H1 (cell line): Measurements from ENCODE around the gene DGAT2. TPM values are rescaled to one million over a fixed set of nuclear protein-coding genes. Genes with fewer than 3 reads are reported as not detected.

Experiments
- CTCF ChIA-PET: fragments of 300-600 bp; sonication (Branson Sonifier 250); formaldehyde crosslinking; loops from one replicate; lab custom pipeline; 2021; ENCODE audit not compliant: partially characterized antibody; lab: Charles Lee
- POLR2A ChIA-PET: fragments of 300-600 bp; sonication (Branson Sonifier 250); formaldehyde crosslinking; loops from one replicate; lab custom pipeline; 2021; ENCODE audit warnings: inconsistent platforms; ENCODE audit not compliant: partially characterized antibody; lab: Charles Lee
- DNase-seq, 2 experiments: peaks; one replicate each; pipeline versions ENCODE4 v3.0.0 to v3.0.0-alpha.2; 2010 to 2022; ENCODE audit warnings: low spot score in 2 of 2, low read depth in 1 of 2, mixed read lengths in 1 of 2
- FAIRE-seq: peaks from 2 replicates; lab custom pipeline; 2011; peaks lifted over from hg19 to GRCh38; lab: Jason Lieb, UNC
- H2AFZ ChIP-seq: 2 replicates; pipeline ENCODE4 v1.8.1; 2012; ENCODE audit warnings: low read length, inconsistent platforms
- H2AK5ac ChIP-seq: 2 replicates; pipeline ENCODE4 v1.6.1; 2013; ENCODE audit warnings: low read depth, low read length
- H2BK120ac ChIP-seq: replicated peaks from 2 replicates; pipeline ENCODE3; 2013; ENCODE audit warnings: low read depth, low read length, inconsistent platforms
- H2BK12ac ChIP-seq: 2 replicates; pipeline ENCODE4 v1.6.1; 2013; ENCODE audit warnings: low read depth, low read length
- H2BK15ac ChIP-seq: 2 replicates; pipeline ENCODE4 v1.6.1; 2013; ENCODE audit warnings: low read length
- H2BK20ac ChIP-seq: 2 replicates; pipeline ENCODE4 v1.6.1; 2013; ENCODE audit warnings: low read length
- H2BK5ac ChIP-seq: 2 replicates; pipeline ENCODE4 v1.6.1; 2013; ENCODE audit warnings: low read depth, low read length
- H3K14ac ChIP-seq: 2 replicates; pipeline ENCODE4 v1.6.1; 2013; ENCODE audit warnings: inconsistent platforms; ENCODE audit not compliant: insufficient read length
- H3K18ac ChIP-seq: 2 replicates; pipeline ENCODE4 v1.6.1; 2013; ENCODE audit warnings: low read length; ENCODE audit errors: extremely low read depth
- H3K23ac ChIP-seq: 2 replicates; pipeline ENCODE4 v1.6.1; 2013; ENCODE audit warnings: inconsistent platforms; ENCODE audit not compliant: insufficient read length
- H3K23me2 ChIP-seq: 2 replicates; pipeline ENCODE4 v1.6.1; 2013; ENCODE audit warnings: low read depth, low read length
- H3K27ac ChIP-seq: 2 replicates; pipeline ENCODE4 v1.6.1; 2011; ENCODE audit warnings: low read depth, low read length, inconsistent platforms
- H3K27me3 ChIP-seq, 4 experiments: replicated peaks in 1 of 4; 1 replicate in 1 of 4; 2 replicates in 3 of 4; pipeline versions ENCODE4 v1.6.1 to v1.8.1; 2011 to 2013; ENCODE audit warnings: low read length in 3 of 4, mild to moderate bottlenecking in 3 of 4, inconsistent platforms in 2 of 4, mixed read lengths in 2 of 4, moderate library complexity in 1 of 4; ENCODE audit not compliant: control insufficient read depth in 3 of 4, insufficient read depth in 3 of 4; ENCODE audit errors: extremely low read depth in 1 of 4
- H3K36me3 ChIP-seq, 4 experiments: 2 replicates each; pipeline versions ENCODE4 v1.6.1 to v1.8.1; 2011 to 2013; ENCODE audit warnings: mild to moderate bottlenecking in 4 of 4, low read length in 3 of 4, moderate library complexity in 2 of 4, control low read depth in 1 of 4, inconsistent platforms in 1 of 4; ENCODE audit not compliant: insufficient read depth in 4 of 4, control insufficient read depth in 2 of 4
- H3K4ac ChIP-seq: replicated peaks from 2 replicates; pipeline ENCODE3; 2013; ENCODE audit warnings: low read length, low read depth, mixed read lengths, inconsistent platforms; ENCODE audit not compliant: insufficient read length
- H3K4me1 ChIP-seq, 4 experiments: replicated peaks in 1 of 4; 1 replicate in 1 of 4; 2 replicates in 3 of 4; pipeline versions ENCODE4 v1.6.1 to v1.8.1; 2011 to 2013; ENCODE audit warnings: low read length in 3 of 4, inconsistent platforms in 2 of 4, mixed read lengths in 1 of 4; ENCODE audit not compliant: insufficient read depth in 4 of 4, control insufficient read depth in 3 of 4
- H3K4me2 ChIP-seq, 2 experiments: 2 replicates each; pipeline versions ENCODE4 v1.6.1 to v1.8.1; 2011 to 2013; ENCODE audit warnings: low read depth in 2 of 2, low read length in 2 of 2, control low read depth in 1 of 2, inconsistent platforms in 1 of 2, mild to moderate bottlenecking in 1 of 2; ENCODE audit not compliant: insufficient read depth in 1 of 2
- H3K4me3 ChIP-seq, 4 experiments: fragments of 200-600, 300-600 bp in 1 of 4; sonication (generic), shearing (Covaris generic), sonication (Bioruptor Twin) in 1 of 4; 2 replicates each; pipeline versions ENCODE4 v1.5.1 to v1.8.1; 2011 to 2016; ENCODE audit warnings: low read length in 4 of 4, low read depth in 3 of 4, control low read depth in 2 of 4, inconsistent platforms in 2 of 4, mild to moderate bottlenecking in 2 of 4, mixed read lengths in 1 of 4, moderate library complexity in 1 of 4; ENCODE audit not compliant: insufficient read depth in 2 of 4; ENCODE audit errors: extremely low read depth in 1 of 4
- H3K56ac ChIP-seq: replicated peaks from 2 replicates; pipeline ENCODE3; 2013; ENCODE audit warnings: low read depth, mild to moderate bottlenecking, mixed read lengths, low read length, inconsistent platforms; ENCODE audit not compliant: insufficient read length
- H3K79me1 ChIP-seq: 2 replicates; pipeline ENCODE4 v1.6.1; 2013; ENCODE audit warnings: low read depth, low read length, control low read depth
- H3K79me2 ChIP-seq, 2 experiments: 2 replicates each; pipeline versions ENCODE4 v1.6.1 to v1.8.1; 2012 to 2013; ENCODE audit warnings: low read length in 2 of 2, mild to moderate bottlenecking in 2 of 2, inconsistent platforms in 1 of 2; ENCODE audit not compliant: insufficient read depth in 2 of 2, control insufficient read depth in 1 of 2
- H3K9ac ChIP-seq, 4 experiments: replicated peaks in 1 of 4; 1 replicate in 1 of 4; 2 replicates in 3 of 4; pipeline versions ENCODE4 v1.6.1 to v1.8.1; 2011 to 2013; ENCODE audit warnings: low read depth in 3 of 4, low read length in 3 of 4, control low read depth in 2 of 4, mild to moderate bottlenecking in 2 of 4, moderate library complexity in 2 of 4, inconsistent platforms in 1 of 4; ENCODE audit errors: extremely low read depth in 1 of 4
- H3K9me3 ChIP-seq, 2 experiments: 2 replicates each; pipeline versions ENCODE4 v1.6.1 to v1.8.1; 2012 to 2013; ENCODE audit warnings: mild to moderate bottlenecking in 2 of 2, moderate library complexity in 2 of 2, control low read depth in 1 of 2, inconsistent platforms in 1 of 2, low read depth in 1 of 2, low read length in 1 of 2, mixed read lengths in 1 of 2; ENCODE audit not compliant: insufficient read depth in 2 of 2
- H4K20me1 ChIP-seq, 2 experiments: replicated peaks in 1 of 2; 2 replicates each; pipeline versions ENCODE3 to v1.8.1; 2011 to 2013; ENCODE audit warnings: inconsistent platforms in 2 of 2, low read length in 2 of 2, mild to moderate bottlenecking in 1 of 2; ENCODE audit not compliant: insufficient read depth in 2 of 2, control insufficient read depth in 1 of 2
- H4K5ac ChIP-seq: 2 replicates; pipeline ENCODE4 v1.6.1; 2013; ENCODE audit warnings: low read length, low read depth, mixed read lengths, inconsistent platforms; ENCODE audit not compliant: insufficient read length
- H4K8ac ChIP-seq: 2 replicates; pipeline ENCODE4 v1.8.0; 2013; ENCODE audit warnings: mild to moderate bottlenecking, moderate library complexity, low read length, inconsistent platforms; ENCODE audit not compliant: insufficient read depth; ENCODE audit errors: extremely low read depth
- H4K91ac ChIP-seq: replicated peaks from 2 replicates; pipeline ENCODE3; 2013; ENCODE audit warnings: low read length, mixed read lengths, inconsistent platforms; ENCODE audit not compliant: insufficient read length
- CBX8 ChIP-seq: fragments of 300-800, 300-1000 bp; sonication (generic); IDR thresholded peaks from 2 replicates; pipeline ENCODE4 v1.7.1; 2016; ENCODE audit warnings: low read depth, low read length, borderline replicate concordance
- CHD2 ChIP-seq: IDR thresholded peaks from 2 replicates; pipeline ENCODE4 v1.6.1; 2012; ENCODE audit warnings: low read length, improper control_type of control experiment
- CREB1 ChIP-seq: IDR thresholded peaks from 2 replicates; pipeline ENCODE4 v1.6.1; 2012; ENCODE audit warnings: inconsistent platforms
- CTBP2 ChIP-seq: IDR thresholded peaks from 2 replicates; pipeline ENCODE4 v1.7.0; 2011; ENCODE audit warnings: borderline replicate concordance, mild to moderate bottlenecking, moderate library complexity, mixed read lengths, low read length; ENCODE audit not compliant: insufficient read depth, insufficient read length
- E2F6 ChIP-seq: IDR thresholded peaks from 2 replicates; pipeline ENCODE4 v1.6.1; 2012; ENCODE audit warnings: inconsistent platforms
- EP300 ChIP-seq, 2 experiments: IDR thresholded peaks; 1 replicate in 1 of 2; 2 replicates in 1 of 2; pipeline ENCODE4 v1.6.1; 2011 to 2012; ENCODE audit warnings: low read depth in 2 of 2, low read length in 2 of 2, mild to moderate bottlenecking in 2 of 2, borderline replicate concordance in 1 of 2, inconsistent platforms in 1 of 2, moderate library complexity in 1 of 2
- KDM5A ChIP-seq: fragments of 200-600 bp; IDR thresholded peaks from 2 replicates; pipeline ENCODE4 v1.7.1; 2012; ENCODE audit warnings: mild to moderate bottlenecking, low read length, inconsistent platforms, mixed read lengths
- MAFK ChIP-seq: IDR thresholded peaks from 2 replicates; pipeline ENCODE4 v1.6.1; 2012; ENCODE audit warnings: low read depth, mild to moderate bottlenecking, improper control_type of control experiment, low read length
- POLR2A ChIP-seq, 2 experiments: IDR thresholded peaks; 1 replicate in 1 of 2; 2 replicates in 1 of 2; pipeline ENCODE4 v1.6.1; 2011; ENCODE audit warnings: low read depth in 2 of 2, low read length in 2 of 2, mild to moderate bottlenecking in 2 of 2; ENCODE audit errors: control extremely low read depth in 1 of 2
- RNF2 ChIP-seq: fragments of 200-900, 300-1000 bp; sonication (generic); IDR thresholded peaks from 2 replicates; pipeline ENCODE4 v1.7.1; 2016; ENCODE audit warnings: borderline replicate concordance, low read depth, mild to moderate bottlenecking, antibody characterized with exemption, low read length; ENCODE audit not compliant: poor library complexity, severe bottlenecking; ENCODE audit errors: missing control alignments
- SP4 ChIP-seq: IDR thresholded peaks from 2 replicates; pipeline ENCODE4 v1.6.1; 2012; ENCODE audit warnings: low read length, inconsistent platforms
- WGBS, 2 experiments: shearing (Covaris generic) in 1 of 2; methylation state at CpG; one replicate each; pipeline versions ENCODE4 v1.1.6 to v1.1.7; 2013 to 2015; ENCODE audit warnings: low lambda C conversion rate in 2 of 2, mixed read lengths in 2 of 2, inconsistent platforms in 1 of 2, low coverage in 1 of 2, missing lambda C conversion rate in 1 of 2; ENCODE audit not compliant: insufficient replicate concordance in 2 of 2, insufficient coverage in 1 of 2, insufficient read length in 1 of 2; ENCODE audit errors: extremely low coverage in 1 of 2, missing lambda C conversion rate in 1 of 2; 5-methylcytosine and 5-hydroxymethylcytosine counted together
- polyA plus RNA-seq, 7 experiments: library from polyadenylated mRNA; depleted of rRNA in 3 of 7; stranded (reverse) in 5 of 7; unstranded in 2 of 7; fragments of >200 nt in 5 of 7; fragments of 200-250 nt in 2 of 7; gene quantifications; 1 replicate in 5 of 7; 2 replicates in 1 of 7; 4 replicates in 1 of 7; pipeline versions ENCODE4 v1.2.1 to v1.2.3, GENCODE V29; 2011 to 2013; ENCODE audit warnings: missing spikeins in 2 of 7, mixed read lengths in 2 of 7
- total RNA-seq: library from RNA; stranded (reverse); fragmentation: NEBNext Ultra II Directional; extraction: Animal tissue kit (Norgen Biotek cat#: 25700); gene quantifications from 2 replicates; pipeline ENCODE4 v1.2.1, GENCODE V29; 2021

DGAT2 gene
- total and polyA plus RNA-seq, 2 of the 8 experiments (the other 6 are each of a cell fraction or from before 2014, with no cell fraction given): 3.2 to 5.9 TPM

GRCh38 chr11:75760710-75761493 is 7.7 kb upstream of the DGAT2 start:
- POLR2A ChIA-PET: interaction anchor here (0.8 kb wide), 1 partner anchor 30 kb away, joined by 3 read pairs; no protein-coding TSS in a partner anchor
- TF ChIP-seq CREB1 (no peak), POLR2A (IDR thresholded peaks at IDR 0.05; ENCODE audit: control extremely low read depth in 1 of 2, low read depth in 2 of 2, low read length in 2 of 2) (no peak), CTBP2 (no peak), SP4 (no peak), EP300 (IDR thresholded peaks at IDR 0.05; ENCODE audit: borderline replicate concordance in 1 of 2, low read depth in 2 of 2, low read length in 2 of 2) (no peak), RNF2 (no peak), CBX8 (no peak), MAFK (no peak), E2F6 (no peak), KDM5A (no peak), CHD2 (no peak)

More at GRCh38 chr11:75760710-75761493, 7.7 kb upstream of the DGAT2 start:
- no peak overlapping the region for H2BK5ac ChIP-seq
- H3K4me1 ChIP-seq: 0 out of 7 replicates have a peak, but pooled peaks cover 0 to 3% (median 0%) of the 10 kb centered on the region in 4 experiments
- H2BK15ac ChIP-seq: no peak overlapping the region
- no peak overlapping the region for H3K23ac ChIP-seq
- H2AFZ ChIP-seq: no peak overlapping the region
- DNase-seq (no peak), FAIRE-seq (no peak)
- H3K4ac ChIP-seq: no peak overlapping the region
- 90% methylated on average over 3 of the region's 3 CpGs; no CpG with 5 or more reads in 1 of the 2 experiments for WGBS, 2 experiments
- no peak overlapping the region for H3K18ac ChIP-seq
- no peaks in the 10 kb centered on the region for H3K79me1 ChIP-seq
- no peaks in the 10 kb centered on the region for H3K79me2 ChIP-seq
- H3K56ac ChIP-seq: no peak overlapping the region
- no peak overlapping the region for H2BK20ac ChIP-seq
- H3K4me3 ChIP-seq: no peak overlapping the region
- no peaks in the 10 kb centered on the region for H3K23me2 ChIP-seq
- no peak overlapping the region for H3K4me2 ChIP-seq
- CTCF ChIA-PET: interaction anchor here (0.6 kb wide), 1 partner anchor 942 kb away, joined by 3 read pairs; no protein-coding TSS in a partner anchor
- H3K9me3 ChIP-seq: no peaks in the 10 kb centered on the region
- H3K14ac ChIP-seq: no peak overlapping the region
- no peak overlapping the region for H4K5ac ChIP-seq
- H3K9ac ChIP-seq: no peak overlapping the region
- no peak overlapping the region for H2BK12ac ChIP-seq
- H4K20me1 ChIP-seq: no peaks in the 10 kb centered on the region
- H4K8ac ChIP-seq: no peak overlapping the region
- H2BK120ac ChIP-seq: no peak overlapping the region
- no peak overlapping the region for H4K91ac ChIP-seq
- no peaks in the 10 kb centered on the region for H3K36me3 ChIP-seq
- no peak overlapping the region for H2AK5ac ChIP-seq
- 0 out of 7 replicates have a peak, but pooled peaks cover 0 to under 1% (median 0%) of the 10 kb centered on the region in 4 experiments for H3K27me3 ChIP-seq
- no peak overlapping the region for H3K27ac ChIP-seq
